GM10847 (cell line): Measurements from ENCODE around the gene SUPT3H.

Experiments
- POLR2A ChIP-seq: IDR thresholded peaks from 2 replicates; pipeline ENCODE4 v1.6.1; 2011; ENCODE audit not compliant: insufficient read length; ENCODE audit errors: extremely low read depth

The SUPT3H gene

GRCh38 chr6:45185403-45186251 is 192.1 kb downstream of the SUPT3H start:
- no peak for TF ChIP-seq POLR2A

- no peak for TF ChIP-seq POLR2A
These were observed 192.8 kb downstream of the SUPT3H start for GRCh38 chr6:45184937-45185336.

- no peak for TF ChIP-seq POLR2A
These were observed 193.7 kb downstream of the SUPT3H start for GRCh38 chr6:45184040-45184439.

GRCh38 chr6:45175272-45175671 is 202.5 kb downstream of the SUPT3H start:
- TF ChIP-seq POLR2A, result no peak

GRCh38 chr6:45174045-45174444 is 203.7 kb downstream of the SUPT3H start:
- TF ChIP-seq POLR2A, result no peak

GRCh38 chr6:45171380-45171779 is 206.4 kb downstream of the SUPT3H start:
- TF ChIP-seq POLR2A, result no peak

GRCh38 chr6:45170309-45170708 is 207.4 kb downstream of the SUPT3H start:
- TF ChIP-seq POLR2A, result no peak

- no peak for TF ChIP-seq POLR2A
These were observed 207.9 kb downstream of the SUPT3H start for GRCh38 chr6:45169815-45170214.

GRCh38 chr6:45163952-45164766 is 213.6 kb downstream of the SUPT3H start:
- no peak for TF ChIP-seq POLR2A

GRCh38 chr6:45160305-45160704 is 217.4 kb downstream of the SUPT3H start:
- no peak for TF ChIP-seq POLR2A

GRCh38 chr6:45156075-45156474 is 221.7 kb downstream of the SUPT3H start:
- no peak for TF ChIP-seq POLR2A

GRCh38 chr6:45155341-45155894 is 222.3 kb downstream of the SUPT3H start:
- no peak for TF ChIP-seq POLR2A

GRCh38 chr6:45154679-45155078 is 223.1 kb downstream of the SUPT3H start:
- no peak for TF ChIP-seq POLR2A

- TF ChIP-seq POLR2A, result no peak
These were observed 228.9 kb downstream of the SUPT3H start for GRCh38 chr6:45148711-45149341.

GRCh38 chr6:45148278-45148677 is 229.5 kb downstream of the SUPT3H start:
- TF ChIP-seq POLR2A, result no peak
